Smooth muscle cell (in vitro differentiated cells): Measurements from ENCODE around the gene SLC12A1. TPM values are rescaled to one million over a fixed set of nuclear protein-coding genes. Genes with fewer than 3 reads are reported as not detected.

ENCODE experiments used
- DNase-seq: peaks from one replicate; lab custom pipeline; 2025; ENCODE audit not compliant: unreplicated experiment; lab: John Stamatoyannopoulos, UW
- H2AFZ ChIP-seq: fragments of 200-600 bp; sonication (generic); 2 replicates; pipeline ENCODE4 v1.6.0; 2016; ENCODE audit warnings: antibody characterized with exemption, low read depth, mild to moderate bottlenecking
- H3F3A ChIP-seq: fragments of 200-600 bp; sonication (generic); 2 replicates; pipeline ENCODE4 v1.6.0; 2017; ENCODE audit warnings: antibody characterized with exemption, low read depth
- H3K27ac ChIP-seq: fragments of 200-600 bp; sonication (generic); 2 replicates; pipeline ENCODE4 v1.5.1; 2016; ENCODE audit warnings: low read depth, mild to moderate bottlenecking
- H3K27me3 ChIP-seq: fragments of 200-600 bp; sonication (generic); 2 replicates; pipeline ENCODE4 v1.6.1; 2016; ENCODE audit warnings: low read depth, mild to moderate bottlenecking
- H3K36me3 ChIP-seq: fragments of 200-600 bp; sonication (generic); 2 replicates; pipeline ENCODE4 v1.5.1; 2016; ENCODE audit warnings: low read depth
- H3K4me1 ChIP-seq: fragments of 200-600 bp; sonication (generic); 2 replicates; pipeline ENCODE4 v1.5.1; 2016; ENCODE audit warnings: low read depth
- H3K4me2 ChIP-seq: fragments of 200-600 bp; sonication (generic); 2 replicates; pipeline ENCODE4 v1.6.0; 2016; ENCODE audit warnings: mild to moderate bottlenecking
- H3K4me3 ChIP-seq: fragments of 200-600 bp; sonication (generic); 2 replicates; pipeline ENCODE4 v1.5.1; 2016; ENCODE audit warnings: mild to moderate bottlenecking
- H3K79me2 ChIP-seq: fragments of 200-600 bp; sonication (generic); 2 replicates; pipeline ENCODE4 v1.6.0; 2016; ENCODE audit warnings: low read depth, mild to moderate bottlenecking
- H3K9ac ChIP-seq: fragments of 200-600 bp; sonication (generic); 2 replicates; pipeline ENCODE4 v1.6.0; 2016; ENCODE audit warnings: low read depth
- H3K9me3 ChIP-seq: fragments of 200-600 bp; sonication (generic); replicated peaks from 2 replicates; pipeline ENCODE4 v1.5.1; 2016; ENCODE audit warnings: low read depth
- H4K20me1 ChIP-seq: fragments of 200-600 bp; sonication (generic); 2 replicates; pipeline ENCODE4 v1.6.0; 2016; ENCODE audit warnings: low read depth
- CTCF ChIP-seq: fragments of 200-600 bp; sonication (generic); IDR thresholded peaks from 2 replicates; pipeline ENCODE4 v1.5.1; 2017; ENCODE audit warnings: borderline replicate concordance, mild to moderate bottlenecking, antibody characterized with exemption; ENCODE audit not compliant: insufficient read depth, poor library complexity, severe bottlenecking
- WGBS: methylation state at CpG from one replicate; pipeline ENCODE4 v1.1.7; 2016; ENCODE audit warnings: low lambda C conversion rate; 5-methylcytosine and 5-hydroxymethylcytosine counted together
- polyA plus RNA-seq: library from polyadenylated mRNA; unstranded; fragments of >200 nt; fragmentation: Nextera tagmentation; extraction: Ambion mirVana; gene quantifications from 2 replicates; pipeline ENCODE4 v1.2.1, GENCODE V29; 2016
- total RNA-seq: library from RNA; depleted of rRNA; stranded (reverse); fragments of >200 nt; gene quantifications from 2 replicates; pipeline ENCODE4 v1.2.3, GENCODE V29; 2014

Gene SLC12A1
- total and polyA plus RNA-seq, 2 experiments from 2014 or later = not detected

DNA sequence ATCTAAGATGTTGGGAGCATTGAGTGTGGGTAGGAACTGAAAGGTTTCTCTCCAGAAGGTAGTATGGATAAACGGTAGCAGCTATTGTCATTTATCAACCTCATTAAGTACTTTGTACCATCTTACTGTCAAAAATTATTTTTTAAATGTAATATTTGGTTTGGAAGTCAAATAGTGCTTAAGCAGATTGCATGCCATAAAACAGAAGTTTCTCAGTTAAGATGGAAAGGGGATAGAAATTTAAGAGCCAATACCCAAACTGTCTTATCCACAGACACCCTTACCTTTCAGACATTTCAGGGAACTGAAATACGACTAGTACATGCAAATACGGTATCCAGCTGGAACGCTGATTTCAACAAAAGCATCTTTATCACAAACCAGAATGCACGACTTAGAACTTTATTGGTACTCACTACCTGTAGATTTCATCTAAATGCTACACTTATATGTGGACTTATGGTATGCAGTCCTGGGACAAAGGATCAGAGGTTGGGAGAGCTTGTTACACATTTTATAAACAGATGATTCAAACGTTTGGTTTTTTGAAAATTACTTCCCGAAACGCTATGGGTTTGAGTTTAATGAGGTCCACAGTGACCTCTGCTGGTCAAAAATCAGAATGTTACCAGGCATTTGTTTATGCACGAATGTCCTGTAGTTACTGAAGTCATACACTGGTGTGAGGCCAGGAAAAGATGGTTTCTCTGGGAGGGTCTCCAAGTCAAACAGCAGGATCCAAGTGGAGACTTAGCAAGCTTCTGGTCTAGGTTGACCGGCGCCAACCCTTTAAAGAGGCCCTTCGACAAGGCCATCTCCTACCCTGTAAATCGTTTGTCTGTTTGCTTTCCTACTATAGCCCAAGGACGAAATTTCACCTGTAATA is 79.5 kb downstream of the SLC12A1 start:
- Histone ChIP-seq H3K4me1 (peaks cover 29% of the 10 kb centered on the region), H3K9ac (no peak overlapping the region), H3K4me2 (peak overlapping the region; percentile 73), H3K27me3 (no peaks in the 10 kb centered on the region), H2AFZ (peak overlapping the region; percentile 17), H3K27ac (no peak overlapping the region), H4K20me1 (no peaks in the 10 kb centered on the region), H3K9me3 (no peaks in the 10 kb centered on the region), H3F3A (no peaks in the 10 kb centered on the region), H3K4me3 (peak overlapping the region; percentile 21), H3K79me2 (no peaks in the 10 kb centered on the region), H3K36me3 (no peaks in the 10 kb centered on the region)
- 37% methylated on average over 14 of the region's 14 CpGs for WGBS
- DNase-seq = no peak
- TF ChIP-seq CTCF = peak; percentile 75

GRCh38 chr15:48289628-48290027 is 83.5 kb downstream of the SLC12A1 start:
- H2AFZ ChIP-seq = no peak overlapping the region
- WGBS = 52% methylated on average over 2 of the region's 2 CpGs
- H3K4me3 ChIP-seq = no peak overlapping the region
- no peaks in the 10 kb centered on the region for H3K79me2 ChIP-seq
- no peak overlapping the region for H3K4me2 ChIP-seq
- H3K9me3 ChIP-seq = no peaks in the 10 kb centered on the region
- no peak overlapping the region for H3K9ac ChIP-seq
- H3K4me1 ChIP-seq = peaks cover 5% of the 10 kb centered on the region
- H3F3A ChIP-seq = no peaks in the 10 kb centered on the region
- no peaks in the 10 kb centered on the region for H3K36me3 ChIP-seq
- H3K27me3 ChIP-seq = no peaks in the 10 kb centered on the region
- TF ChIP-seq CTCF = no peak
- no peaks in the 10 kb centered on the region for H4K20me1 ChIP-seq
- no peak for DNase-seq
- H3K27ac ChIP-seq = no peak overlapping the region

DNA sequence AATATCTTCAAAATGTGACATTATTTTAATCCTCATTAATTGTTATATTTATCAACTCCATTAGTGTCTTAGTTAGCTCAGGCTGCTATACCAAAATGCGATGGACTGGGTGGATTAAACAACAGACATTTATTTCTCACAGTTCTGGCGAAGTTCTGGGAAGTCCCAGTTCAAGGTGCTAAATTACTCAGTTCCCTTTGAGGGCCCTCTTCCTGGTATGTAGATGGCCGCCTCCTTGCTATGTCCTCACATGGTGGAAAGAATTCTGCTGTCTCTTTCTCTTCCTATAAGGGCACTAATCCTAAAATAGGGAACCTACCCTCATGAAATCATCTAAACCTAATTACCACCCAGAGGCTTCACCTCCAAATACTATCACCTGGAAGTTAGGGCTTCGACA is 86.4 kb downstream of the SLC12A1 start:
- Histone ChIP-seq H3K9ac (no peak overlapping the region), H3K9me3 (no peaks in the 10 kb centered on the region), H2AFZ (no peak overlapping the region), H4K20me1 (no peaks in the 10 kb centered on the region), H3K36me3 (no peaks in the 10 kb centered on the region), H3F3A (no peaks in the 10 kb centered on the region), H3K4me2 (no peak overlapping the region), H3K4me1 (no peaks in the 10 kb centered on the region), H3K4me3 (no peak overlapping the region), H3K79me2 (no peaks in the 10 kb centered on the region), H3K27ac (no peak overlapping the region), H3K27me3 (no peaks in the 10 kb centered on the region)
- WGBS = 72% methylated on average over 4 of the region's 4 CpGs
- no peak for DNase-seq
- no peak for TF ChIP-seq CTCF

DNA sequence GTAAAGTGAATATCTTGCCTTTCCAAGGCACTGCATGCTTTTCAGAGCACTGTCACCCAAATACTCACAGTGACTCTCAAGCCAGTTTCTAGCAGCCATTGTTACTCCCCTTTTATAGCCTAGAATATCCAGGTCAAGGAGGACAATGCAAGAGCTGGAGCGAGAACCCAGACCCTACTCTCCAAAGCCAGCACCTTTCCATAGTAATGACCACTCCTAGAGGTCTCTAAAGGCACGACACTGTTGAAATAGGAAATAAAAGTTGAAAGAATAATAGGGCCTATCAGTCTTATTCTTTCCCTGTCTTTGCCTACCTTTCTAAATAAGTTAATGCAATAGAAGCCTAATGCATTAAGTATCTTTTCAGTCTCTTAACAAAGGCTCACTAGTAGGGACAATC is 91.6 kb downstream of the SLC12A1 start:
- 89% methylated on average over 2 of the region's 2 CpGs for WGBS
- H3F3A ChIP-seq = no peaks in the 10 kb centered on the region
- TF ChIP-seq CTCF = no peak

More for the DNA sequence above, 91.6 kb downstream of the SLC12A1 start:
- H3K27ac ChIP-seq = no peak overlapping the region
- H3K36me3 ChIP-seq = no peaks in the 10 kb centered on the region
- no peak overlapping the region for H3K9ac ChIP-seq
- no peak overlapping the region for H3K4me2 ChIP-seq
- H3K9me3 ChIP-seq = no peaks in the 10 kb centered on the region
- H3K4me3 ChIP-seq = no peak overlapping the region
- H3K79me2 ChIP-seq = no peaks in the 10 kb centered on the region
- H3K4me1 ChIP-seq = peaks cover 5% of the 10 kb centered on the region
- H4K20me1 ChIP-seq = no peaks in the 10 kb centered on the region
- no peak for DNase-seq
- H2AFZ ChIP-seq = no peak overlapping the region
- H3K27me3 ChIP-seq = no peaks in the 10 kb centered on the region
